NCI-H187 (cell line): ENCODE data around the gene CDK5.
A peak's percentile ranks its signal among the peaks of the same experiment; 100 is the strongest.
"Not testable (repeated sequence)": the region's sequence is repeated elsewhere in the genome, so short reads cannot be mapped to it uniquely, and the experiment has no call there.

Source experiments
- DNase-seq, 2 experiments: peaks; one replicate each; lab custom pipeline; 2025; lab: John Stamatoyannopoulos, UW

The CDK5 gene

GRCh38 chr7:151033864-151034249 is 23.8 kb downstream of the CDK5 start:
- DNase-seq = no peak

GRCh38 chr7:151032936-151033863 is 24.5 kb downstream of the CDK5 start:
- DNase-seq = no peak

- no peak for DNase-seq
Measured at GRCh38 chr7:151031011-151031410, 26.7 kb downstream of the CDK5 start.

GRCh38 chr7:151028948-151029501 is 28.7 kb downstream of the CDK5 start:
- no peak for DNase-seq

GRCh38 chr7:151028131-151028947 is 29.4 kb downstream of the CDK5 start, which contains the start of gene ABCB8:
ABCB8 (plus strand) TSS chr7:151028450; CDS start chr7:151028516, 66 bp downstream.
- peak; percentile 99 to 100 for DNase-seq

GRCh38 chr7:151027728-151028130 is 30.0 kb downstream of the CDK5 start:
- DNase-seq = not testable (repeated sequence)

- DNase-seq = peak in 1 of 2 experiments; percentile 28
Measured at GRCh38 chr7:151026771-151027727, 30.6 kb downstream of the CDK5 start.

DNA sequence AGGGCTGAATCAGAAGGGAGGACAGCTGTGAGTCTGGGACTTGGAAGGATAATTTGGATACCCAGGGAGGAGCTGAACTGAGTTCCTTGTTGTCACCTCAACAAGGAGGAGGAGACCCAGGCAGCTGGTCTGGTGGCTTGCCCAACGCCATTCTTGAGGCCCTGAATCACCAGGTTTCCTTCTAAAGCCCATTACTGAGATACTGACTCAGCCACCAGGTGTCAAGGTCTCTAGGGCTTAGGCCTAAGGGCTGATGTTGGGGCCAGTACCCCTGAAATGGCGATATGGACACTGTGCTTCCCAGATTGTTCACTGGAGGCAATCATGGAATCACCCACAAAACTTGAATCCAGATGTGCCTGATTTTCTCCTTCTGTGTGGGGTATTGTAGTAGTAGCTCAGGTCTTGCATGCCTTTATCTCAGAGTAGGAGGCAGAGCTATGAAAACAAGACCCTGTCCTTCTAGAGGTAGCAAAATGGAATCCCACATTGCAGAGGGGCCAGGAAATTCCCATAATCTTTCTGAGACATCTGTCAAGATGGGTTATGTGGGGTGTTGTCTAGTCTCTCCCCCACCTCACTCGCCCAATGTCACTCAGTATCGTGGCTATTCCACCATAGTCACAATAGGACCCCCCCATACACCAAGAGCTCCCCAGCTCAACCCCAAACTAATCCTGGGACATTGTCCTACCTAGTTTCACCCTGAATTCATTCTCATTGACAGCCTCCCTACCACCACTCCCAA is 31.6 kb downstream of the CDK5 start:
- DNase-seq = no peak

GRCh38 chr7:151024435-151025056 is 33.2 kb downstream of the CDK5 start, which contains the start of gene ATG9B:
ATG9B (minus strand) TSS chr7:151024494; CDS start chr7:151024423, 71 bp downstream.
- DNase-seq = no peak

DNA sequence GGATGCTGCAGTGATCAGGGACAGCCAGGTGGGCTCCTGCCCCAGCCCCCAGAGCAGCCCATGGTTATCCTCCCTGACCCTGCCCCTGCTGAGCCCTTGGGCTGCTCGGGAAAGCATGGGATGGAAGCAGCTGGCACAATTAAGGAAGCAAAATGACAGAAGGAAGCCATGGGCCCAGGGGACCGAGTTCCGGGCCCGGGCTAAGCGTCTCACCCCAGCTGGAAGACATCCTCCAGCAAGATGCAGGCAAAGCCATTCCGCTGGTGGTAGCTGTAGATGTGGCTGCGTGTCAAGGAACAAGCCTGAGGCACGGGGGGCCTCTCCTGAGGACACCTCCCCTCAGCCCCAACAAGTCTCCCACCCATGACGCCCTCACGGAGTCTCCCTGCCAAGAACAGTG is 34.5 kb downstream of the CDK5 start:
- DNase-seq = no peak

- DNase-seq = no peak
Measured at GRCh38 chr7:151020231-151020630, 37.5 kb downstream of the CDK5 start.

DNA sequence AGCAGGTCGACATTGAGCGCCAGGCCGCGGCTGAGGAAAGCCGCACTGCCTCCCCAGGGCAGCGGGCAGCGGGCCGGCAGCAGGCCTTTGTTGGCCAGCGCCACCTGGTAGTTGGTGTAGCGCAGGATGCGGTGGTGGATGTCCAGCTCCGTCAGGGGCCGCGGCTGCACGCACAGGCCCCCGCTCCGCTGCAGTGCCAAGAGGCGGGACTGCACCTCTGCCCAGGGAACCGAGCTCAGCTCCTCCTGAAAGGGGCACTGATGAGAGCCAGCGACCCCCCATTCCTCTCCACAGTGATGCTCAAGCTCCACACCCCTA is 38.6 kb downstream of the CDK5 start:
- no peak for DNase-seq

DNA sequence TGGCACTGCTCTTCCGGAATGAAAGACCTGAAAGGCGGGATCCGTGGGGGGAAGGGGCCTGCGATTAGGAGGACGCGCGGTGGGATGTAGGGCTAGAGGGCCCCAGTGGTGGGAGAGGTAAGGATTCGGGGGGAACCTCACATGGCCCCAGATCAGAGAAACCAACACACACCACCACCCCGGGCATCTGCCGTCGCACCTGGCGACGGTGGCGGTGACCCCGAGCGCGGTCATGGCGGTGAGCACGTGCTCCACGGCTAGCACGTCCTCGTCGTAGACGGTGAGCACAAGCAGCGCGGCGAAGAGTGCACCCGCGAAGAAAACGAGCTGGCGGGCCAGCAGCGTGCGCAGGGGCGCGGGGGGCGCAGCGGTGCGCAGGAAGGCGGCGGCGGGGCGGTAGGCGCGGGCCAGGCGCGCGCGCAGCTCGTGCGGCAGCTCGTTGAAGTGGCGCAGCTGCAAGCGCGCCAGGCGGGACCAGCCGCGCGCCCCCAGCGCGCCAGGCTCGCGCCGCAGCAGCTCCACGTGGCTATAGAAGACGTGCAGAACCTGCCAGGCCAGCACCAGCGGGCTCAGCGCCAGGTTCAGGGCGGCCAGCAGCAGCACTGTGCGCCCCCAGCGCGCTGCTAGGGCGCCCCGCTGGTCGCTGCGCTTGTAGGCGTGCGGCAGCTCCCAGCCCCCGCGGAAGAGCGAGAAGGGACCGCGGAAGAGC is 39.1 kb downstream of the CDK5 start:
- no peak for DNase-seq

DNA sequence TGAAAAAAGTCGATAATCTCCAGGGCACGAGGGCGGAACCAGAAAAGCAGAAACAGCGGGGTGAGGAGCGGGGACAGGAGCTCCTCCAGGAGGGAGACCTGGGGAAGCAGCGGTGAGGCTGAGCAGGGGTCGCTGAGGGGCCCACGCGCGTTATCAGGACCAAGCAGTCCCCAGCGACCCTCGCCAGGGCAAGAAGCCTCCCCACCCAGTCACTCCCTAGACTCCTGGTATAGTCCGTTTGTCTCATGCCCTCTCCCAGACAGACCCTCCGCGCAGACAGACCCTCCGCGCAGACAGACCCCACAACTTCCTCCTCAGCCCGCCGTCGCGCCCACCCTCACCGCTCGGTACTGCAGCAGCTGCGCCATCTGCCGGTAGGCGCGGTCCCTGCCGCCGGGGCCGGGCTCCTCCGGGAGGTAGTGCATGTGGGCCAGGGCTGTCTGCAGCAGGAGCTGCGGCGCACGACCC is 39.7 kb downstream of the CDK5 start:
- no peak for DNase-seq

GRCh38 chr7:151017370-151017952 is 40.2 kb downstream of the CDK5 start:
- no peak for DNase-seq

DNA sequence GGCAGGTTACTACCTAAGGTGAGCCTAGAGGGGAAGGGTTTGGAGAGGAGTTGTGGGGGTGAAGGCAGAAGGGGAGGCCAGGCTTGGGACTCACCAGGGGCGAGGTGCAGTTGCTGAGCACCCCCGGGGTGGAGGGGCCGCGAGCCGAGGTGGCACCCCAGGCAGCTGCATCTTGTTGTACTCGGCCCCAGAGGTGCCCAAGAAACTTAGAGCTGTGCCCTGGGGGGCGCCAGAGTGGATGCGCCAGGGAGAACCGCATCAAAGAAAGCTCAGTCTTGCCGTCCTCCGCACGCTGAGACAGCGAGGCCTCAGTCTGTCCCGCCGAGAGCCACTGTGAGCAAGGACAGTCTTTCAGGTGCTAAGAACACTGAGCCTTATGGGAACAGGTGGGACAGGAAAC is 40.8 kb downstream of the CDK5 start:
- no peak for DNase-seq

DNA sequence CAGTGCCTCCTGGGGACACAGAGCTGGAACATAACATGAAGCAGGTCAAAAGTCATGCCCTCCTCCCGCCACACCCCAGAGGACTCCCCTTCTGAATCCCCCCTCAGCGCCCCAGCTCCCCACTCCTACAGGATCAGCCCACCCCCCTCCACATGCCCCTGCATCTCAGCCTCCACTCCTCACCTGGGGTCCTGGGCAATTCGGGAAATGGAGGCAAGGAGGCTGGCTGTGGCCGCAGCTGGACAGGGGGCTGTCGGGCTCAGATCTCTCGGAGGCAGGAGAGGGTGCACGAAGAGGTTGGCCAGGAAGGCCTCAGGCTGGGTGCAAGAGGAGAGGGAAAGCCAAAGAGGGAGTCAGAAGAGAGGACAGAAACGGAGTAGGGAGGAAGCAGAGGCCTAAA is 41.2 kb downstream of the CDK5 start:
- DNase-seq = no peak

- DNase-seq = no peak
Measured at GRCh38 chr7:151015967-151016366, 41.7 kb downstream of the CDK5 start.

GRCh38 chr7:151014950-151015349 is 42.7 kb downstream of the CDK5 start:
- no peak for DNase-seq
